Peyer's patch (tissue), 4 donors: ENCODE results near the gene MFSD2B.

Experiments used
- CTCF ChIP-seq, 6 experiments: fragments of 450-650 bp in 4 of 6; fragments of 200-600 bp in 2 of 6; sonication (generic) in 1 of 6; IDR thresholded peaks; one replicate each; pipeline ENCODE4 v1.5.1; 2017 to 2019; ENCODE audit warnings: antibody characterized with exemption in 6 of 6, mild to moderate bottlenecking in 3 of 6, moderate library complexity in 1 of 6
- POLR2A ChIP-seq, 2 donors: fragments of 450-650 bp; IDR thresholded peaks; one replicate each; pipeline ENCODE4 v1.5.1; 2017; ENCODE audit warnings: antibody characterized with exemption in 2 of 2, mild to moderate bottlenecking in 2 of 2, moderate library complexity in 2 of 2

- TF ChIP-seq POLR2A (IDR thresholded peaks at IDR 0.05) (no peak), CTCF (IDR thresholded peaks at IDR 0.05) (no peak)
These were observed 6.5 kb downstream of the MFSD2B start for GRCh38 chr2:24016376-24016761.
